ENCODE data around the gene PTTG1IP.

PTTG1IP gene

GRCh38 chr21:44858291-44858690 is 15.2 kb downstream of the PTTG1IP start:
- DNase-seq: no peak

DNA sequence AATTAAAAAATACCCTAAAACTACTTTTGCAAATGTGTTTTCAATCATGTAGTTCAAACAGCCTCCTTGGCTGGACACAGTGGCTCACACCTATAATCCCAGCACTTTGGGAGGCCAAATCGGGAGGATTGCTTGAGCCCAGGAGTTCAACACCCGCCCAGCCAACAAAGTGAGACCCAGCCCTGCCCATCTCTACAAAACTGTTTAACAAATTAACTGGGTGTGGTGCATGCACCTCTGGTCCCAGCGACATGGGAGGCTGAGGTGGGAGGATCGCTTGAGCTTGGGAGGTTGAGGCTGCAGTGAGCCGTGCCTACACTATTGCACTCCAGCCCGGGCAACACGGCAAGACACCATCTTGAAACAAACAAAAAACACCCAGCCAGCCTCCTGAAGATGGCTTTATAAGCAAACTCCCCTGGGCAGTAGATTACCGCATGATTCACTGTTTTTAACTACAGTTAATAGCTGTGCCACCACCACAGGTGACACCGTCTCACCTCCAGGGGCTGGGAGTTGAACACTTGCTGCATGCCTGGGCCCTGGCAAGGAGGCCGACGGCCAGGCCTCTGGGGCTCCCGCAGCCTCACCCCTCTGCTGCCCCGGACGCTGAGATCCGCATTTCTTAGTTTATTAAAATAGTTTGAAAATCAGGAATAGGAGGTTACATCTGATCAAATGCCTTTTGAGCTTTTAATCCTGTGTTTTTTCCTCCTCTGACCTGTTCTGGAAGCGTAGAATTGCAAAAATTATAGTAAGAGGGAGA is 16.2 kb downstream of the PTTG1IP start:
- DNase-seq: no peak

GRCh38 chr21:44856131-44856530 is 17.4 kb downstream of the PTTG1IP start:
- DNase-seq: no peak

GRCh38 chr21:44855572-44855971 is 17.9 kb downstream of the PTTG1IP start:
- DNase-seq: no peak

- DNase-seq: no peak
These were observed 18.6 kb downstream of the PTTG1IP start for GRCh38 chr21:44854664-44855446.

DNA sequence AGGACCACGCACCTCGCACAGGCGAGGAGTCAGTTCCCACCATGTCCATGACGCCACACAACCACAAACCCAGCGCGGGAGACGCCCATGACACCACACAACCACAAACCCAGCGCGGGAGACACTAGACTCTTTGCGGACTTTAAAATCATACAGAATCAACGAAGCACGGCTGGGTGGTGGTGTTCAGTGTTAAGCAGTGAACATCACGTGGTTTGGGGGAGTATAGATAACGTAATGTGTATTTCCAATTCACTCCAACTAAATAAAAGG is 19.2 kb downstream of the PTTG1IP start:
- DNase-seq: no peak

DNA sequence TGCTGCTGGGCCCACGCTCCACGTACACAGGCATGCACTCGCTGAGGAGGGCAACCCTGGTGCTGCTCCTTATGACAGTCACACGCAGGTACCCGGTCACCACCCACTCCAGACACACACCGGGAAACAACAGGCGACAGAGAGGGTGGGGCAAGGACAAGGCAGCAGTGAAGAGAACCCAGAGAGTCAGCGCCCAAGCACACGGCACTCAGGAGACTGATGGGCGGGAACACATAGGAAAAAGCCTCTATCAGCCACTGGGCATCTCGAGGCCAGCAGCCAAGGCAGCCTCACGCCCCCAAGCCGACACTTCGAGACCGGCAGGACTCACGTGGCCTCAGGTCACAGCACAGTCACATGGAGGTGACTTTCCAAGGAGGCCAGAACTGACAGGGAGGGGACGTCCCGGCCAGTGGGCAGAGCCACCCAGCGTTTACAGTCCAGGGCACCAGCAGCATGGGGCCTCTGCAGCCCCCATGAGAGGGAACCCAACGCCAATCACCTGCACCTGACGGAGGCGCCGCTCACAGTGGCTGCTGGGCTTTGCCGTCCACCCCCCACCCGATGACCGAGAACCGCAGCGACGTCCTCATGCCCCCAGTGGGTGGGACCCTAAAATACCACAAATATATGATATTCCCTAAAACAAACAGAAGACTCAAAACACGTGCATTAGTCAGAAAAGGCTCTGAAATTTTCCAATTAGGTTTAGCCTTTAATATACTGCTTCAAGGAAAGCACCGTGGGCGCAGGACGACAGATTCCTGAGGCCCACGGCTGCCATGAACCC is 19.7 kb downstream of the PTTG1IP start:
- DNase-seq: no peak

GRCh38 chr21:44850905-44851657 is 22.4 kb downstream of the PTTG1IP start:
- no peak for DNase-seq

GRCh38 chr21:44850208-44850800 is 23.2 kb downstream of the PTTG1IP start:
- no peak for DNase-seq

- no peak for DNase-seq
These were observed 23.8 kb downstream of the PTTG1IP start for GRCh38 chr21:44849616-44850130.

DNA sequence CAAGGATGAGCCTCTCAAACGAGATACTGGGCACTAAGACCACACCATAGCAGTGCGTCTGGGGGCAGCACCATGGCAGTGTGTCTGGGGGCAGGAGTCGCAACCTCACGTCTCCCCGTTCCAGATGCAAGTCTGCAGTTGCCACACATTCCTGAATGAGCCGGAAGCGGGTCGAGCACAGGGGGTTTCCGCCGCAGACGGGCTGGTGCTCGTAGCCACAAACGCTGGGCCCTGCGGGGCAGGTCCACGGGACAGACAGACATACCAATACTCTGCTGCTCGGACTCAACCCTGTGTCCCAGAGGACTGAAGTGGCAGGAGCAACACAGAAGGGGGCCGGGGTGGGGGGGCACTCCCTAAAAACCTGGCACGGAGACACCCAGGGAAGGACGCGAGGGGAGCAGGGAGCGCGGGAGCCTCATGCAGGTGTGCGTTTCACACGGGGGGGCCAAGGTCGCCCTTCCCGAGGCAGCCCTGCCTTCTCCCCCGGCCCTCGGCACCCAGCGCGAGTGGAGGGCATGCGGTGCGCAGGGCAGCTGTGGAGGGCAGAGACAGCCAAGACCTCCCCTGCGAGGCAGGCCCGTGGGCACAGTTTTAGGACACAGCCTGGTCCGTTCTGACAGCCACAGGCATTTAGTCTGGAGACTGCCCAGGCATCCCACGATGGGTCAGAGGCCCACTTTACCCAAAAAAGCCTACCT is 24.5 kb downstream of the PTTG1IP start:
- DNase-seq: no peak

DNA sequence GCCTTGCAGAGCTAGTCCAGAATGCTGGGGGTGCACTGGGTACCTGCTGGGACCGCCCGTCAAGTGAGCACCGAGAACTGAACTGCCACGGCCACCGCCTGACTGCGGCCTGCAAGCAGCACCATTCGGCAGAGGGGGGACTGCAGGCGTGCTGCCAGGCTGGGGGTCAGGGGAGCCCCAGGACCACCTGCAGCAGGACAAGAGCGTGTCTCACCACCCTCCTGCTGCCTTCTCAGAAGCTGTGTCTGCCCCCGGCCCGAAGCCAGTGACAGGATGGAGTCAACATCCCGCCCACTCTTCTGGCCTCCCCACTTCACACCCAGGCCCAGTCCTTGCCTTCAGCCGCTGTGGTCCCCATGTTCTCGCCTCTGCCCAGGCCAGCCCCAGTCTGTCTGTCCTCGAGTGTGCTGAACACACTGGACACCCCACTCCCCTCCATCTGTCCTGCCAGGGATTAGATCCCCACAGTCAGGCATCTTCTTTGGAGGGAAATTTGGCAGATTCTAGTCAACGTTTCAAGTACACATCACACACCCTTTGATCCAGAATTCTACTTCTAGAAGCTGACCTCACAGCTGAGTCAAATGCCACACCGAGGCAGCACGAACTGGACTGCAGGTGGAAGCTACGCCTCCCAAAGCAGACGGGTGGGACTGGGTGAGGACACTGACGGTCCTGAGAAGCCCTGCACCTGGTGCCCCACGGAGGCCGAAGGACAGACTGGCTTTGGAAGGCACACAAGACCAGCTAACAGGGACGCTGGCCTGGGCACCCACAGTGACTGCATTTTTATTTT is 26.0 kb downstream of the PTTG1IP start:
- no peak for DNase-seq

DNA sequence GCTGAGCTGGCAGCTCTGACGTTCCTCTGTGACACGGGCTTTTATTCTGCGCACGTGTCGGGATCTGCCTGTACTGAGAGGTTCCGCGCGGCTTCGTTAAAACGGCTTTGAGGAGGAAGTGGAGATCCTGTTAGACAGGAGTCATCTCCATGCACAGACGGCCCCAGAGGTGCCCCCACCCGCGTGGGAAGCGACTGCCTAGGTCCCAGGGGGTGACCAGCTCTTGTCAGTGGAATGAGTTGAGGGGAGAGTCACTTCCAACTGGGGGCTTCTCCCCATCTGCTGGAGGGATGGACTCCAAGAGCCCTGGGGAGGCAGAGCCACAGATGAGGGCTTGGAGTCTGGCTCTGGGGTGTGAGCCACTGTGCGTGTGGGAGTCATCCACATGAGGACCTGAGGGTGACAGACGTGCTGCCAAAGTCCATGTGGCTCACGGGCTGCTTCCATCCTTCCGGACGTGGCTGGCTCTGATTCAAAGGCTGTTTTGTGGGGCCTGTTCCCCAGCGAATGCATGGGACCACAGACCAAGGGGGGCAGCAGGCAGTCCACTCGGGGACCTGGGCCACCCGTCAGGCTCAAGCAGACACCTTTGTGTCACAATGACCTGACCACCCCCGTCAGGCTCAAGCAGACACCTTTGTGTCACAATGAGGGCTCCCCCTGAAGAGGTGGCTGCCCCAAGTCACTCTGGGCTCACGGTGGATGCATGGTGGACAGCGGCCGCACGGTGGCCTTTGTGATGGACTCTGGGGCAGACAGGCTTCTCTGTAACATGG is 26.8 kb downstream of the PTTG1IP start:
- DNase-seq: no peak

GRCh38 chr21:44846224-44846484 is 27.3 kb downstream of the PTTG1IP start:
- no peak for DNase-seq

- no peak for DNase-seq
These were observed 27.9 kb downstream of the PTTG1IP start for GRCh38 chr21:44845418-44846223.

DNA sequence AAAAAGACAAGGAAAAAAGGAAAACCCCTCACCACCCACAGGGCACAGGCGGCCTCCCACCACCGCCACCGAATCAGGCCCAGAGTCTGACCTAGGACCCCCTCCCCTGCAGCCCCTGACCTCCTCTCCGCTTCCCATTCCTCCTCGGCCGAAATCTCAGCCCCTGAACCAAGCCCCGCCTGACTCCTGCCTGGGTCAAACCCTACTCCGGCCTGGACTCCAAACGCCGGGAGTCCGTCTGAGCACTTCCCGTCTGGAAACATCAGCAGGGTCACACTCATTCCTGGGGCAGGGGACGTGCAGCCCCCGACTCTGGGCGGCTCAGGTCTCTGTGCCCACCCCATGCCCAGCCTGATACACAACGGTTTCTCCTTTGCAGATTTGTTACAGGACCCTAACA is 29.2 kb downstream of the PTTG1IP start:
- DNase-seq: no peak

- no peak for DNase-seq
These were observed 30.6 kb downstream of the PTTG1IP start for GRCh38 chr21:44842721-44843445.

- DNase-seq: no peak
These were observed 31.4 kb downstream of the PTTG1IP start for GRCh38 chr21:44842087-44842486.

- DNase-seq: no peak
These were observed 32.7 kb downstream of the PTTG1IP start for GRCh38 chr21:44840771-44841170.
